OCI-LY1 (cell line): ENCODE measurements around the gene STUM.

Experiments used
- CTCF ChIP-seq: fragments of 200-600 bp; sonication (generic), shearing (Covaris generic); IDR thresholded peaks from 2 replicates; pipeline ENCODE4 v1.5.1; 2017; ENCODE audit warnings: mild to moderate bottlenecking, antibody characterized with exemption, low read length, moderate library complexity, mixed read lengths
- EZH2 ChIP-seq: fragments of 200-600 bp; sonication (generic), shearing (Covaris generic); IDR thresholded peaks from 2 replicates; pipeline ENCODE4 v1.8.0; 2017; ENCODE audit warnings: borderline replicate concordance, mixed run types, mild to moderate bottlenecking, antibody characterized with exemption, low read length, moderate library complexity, mixed read lengths

DNA sequence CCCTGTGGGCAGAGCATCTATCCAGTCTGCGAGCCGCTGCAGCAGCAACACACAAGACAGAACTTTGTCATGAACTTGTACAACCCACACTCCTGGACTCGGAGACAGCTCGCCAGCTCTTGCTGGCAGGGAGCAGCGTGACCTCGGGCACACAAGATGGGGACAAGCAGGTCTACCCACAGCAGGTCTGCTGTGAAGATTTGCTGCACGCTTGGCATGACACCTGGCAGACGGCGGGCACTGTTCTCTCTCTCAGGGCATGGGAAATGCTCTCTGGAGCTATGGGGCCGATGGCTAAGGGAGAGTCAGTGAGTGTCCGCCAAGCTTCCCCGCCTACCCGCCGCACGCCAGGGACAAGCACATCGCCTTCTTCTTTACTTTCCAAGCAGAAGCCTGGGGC, 90.0 kb downstream of the STUM start:
- TF ChIP-seq CTCF (no peak), EZH2 (no peak)
